GM21737 (cell line): Measurements from ENCODE around the gene ANKS3.
A peak's percentile ranks its signal among the peaks of the same experiment; 100 is the strongest.
"Not testable (repeated sequence)": the region's sequence is repeated elsewhere in the genome, so short reads cannot be mapped to it uniquely, and the experiment has no call there.

Source experiments
- ATAC-seq: cut with Tn5 transposase; IDR thresholded peaks from one replicate; pipeline ENCODE4 v1.9.1; 2021; ENCODE audit warnings: mild to moderate bottlenecking, moderate library complexity; ENCODE audit not compliant: unreplicated experiment

ANKS3 gene

DNA sequence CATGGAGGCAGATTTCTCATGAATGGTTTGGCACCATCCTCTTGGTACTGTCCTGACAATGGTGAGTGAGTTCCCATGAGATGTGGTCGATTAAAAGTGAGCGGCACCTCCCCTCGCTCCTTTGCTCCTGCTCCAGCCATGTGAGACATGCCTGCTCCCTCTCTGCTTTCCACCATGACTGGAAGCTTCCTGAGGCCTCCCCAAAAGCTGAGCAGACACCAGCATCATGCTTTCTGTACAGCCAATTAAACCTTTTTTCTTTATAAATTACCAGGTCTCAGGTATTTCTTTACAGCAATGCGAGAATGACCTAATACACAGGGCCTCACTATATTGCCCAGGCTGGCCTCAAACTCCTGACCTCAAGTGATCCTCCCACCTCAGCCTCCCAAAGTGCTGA is 20.8 kb upstream of the ANKS3 start:
- no peak for ATAC-seq

DNA sequence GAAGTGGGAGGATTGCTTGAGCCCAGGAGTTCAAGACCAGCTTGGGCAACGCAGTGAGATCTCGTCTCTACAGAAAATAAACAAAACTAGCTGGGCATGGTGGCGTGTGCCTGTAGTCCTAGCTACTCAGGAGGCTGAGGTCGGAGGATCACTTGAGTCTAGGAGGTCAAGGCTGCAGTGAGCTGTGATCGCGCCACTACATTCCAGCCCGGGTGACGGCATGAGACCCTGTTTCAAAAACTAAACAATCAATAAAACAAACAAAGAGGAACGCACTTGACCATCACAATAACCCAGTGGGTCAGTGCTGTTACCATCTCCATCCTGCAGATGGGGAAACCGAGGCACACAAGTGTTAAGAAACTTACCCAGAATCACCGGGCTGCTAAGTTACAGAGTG is 19.2 kb upstream of the ANKS3 start:
- ATAC-seq, result no peak

- no peak for ATAC-seq
These were observed 18.5 kb upstream of the ANKS3 start for GRCh38 chr16:4752351-4753100.

- no peak for ATAC-seq
These were observed 16.8 kb upstream of the ANKS3 start for GRCh38 chr16:4750896-4751295.

GRCh38 chr16:4749700-4750257 is 15.7 kb upstream of the ANKS3 start:
- no peak for ATAC-seq

DNA sequence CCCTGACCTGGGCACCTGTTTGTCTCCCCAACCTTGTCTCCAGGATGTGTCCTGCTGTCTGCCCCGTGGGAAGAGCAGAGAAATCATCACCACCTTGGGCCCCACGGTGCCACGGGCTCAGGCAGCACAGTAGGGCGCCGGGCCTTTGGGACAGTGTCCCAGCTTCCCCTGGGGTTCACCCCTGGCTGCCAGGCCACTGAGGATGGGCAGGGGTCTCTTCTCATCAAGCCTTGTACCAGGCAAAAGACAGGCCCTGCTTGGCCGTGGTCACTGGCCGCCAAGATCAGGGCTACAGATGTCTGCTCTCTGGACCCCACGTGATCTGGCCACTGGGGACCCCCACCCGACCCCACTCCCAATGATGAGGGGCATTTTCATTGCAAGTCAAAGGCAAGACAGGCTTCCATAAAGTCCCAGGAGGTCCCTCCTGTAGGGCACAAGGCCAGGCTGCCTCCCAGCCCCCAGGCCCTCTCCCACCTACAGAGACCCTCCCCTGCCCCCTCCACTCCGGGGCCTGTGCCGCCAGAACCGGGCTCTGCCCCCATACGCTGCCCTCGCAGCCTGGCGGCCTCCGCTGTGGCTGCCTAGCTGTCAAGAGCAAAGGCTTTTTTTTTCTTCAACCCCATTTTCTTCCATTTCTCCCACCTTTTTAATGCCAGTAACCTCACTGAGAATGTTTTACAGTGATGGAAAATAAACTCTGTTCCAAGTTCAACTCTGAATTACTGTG is 14.8 kb upstream of the ANKS3 start:
- no peak for ATAC-seq

GRCh38 chr16:4747906-4748681 is 14.0 kb upstream of the ANKS3 start:
- no peak for ATAC-seq

GRCh38 chr16:4746991-4747574 is 13.0 kb upstream of the ANKS3 start:
- no peak for ATAC-seq

GRCh38 chr16:4746215-4746614 is 12.1 kb upstream of the ANKS3 start:
- no peak for ATAC-seq

- no peak for ATAC-seq
These were observed 11.2 kb upstream of the ANKS3 start for GRCh38 chr16:4745274-4745569.

GRCh38 chr16:4744555-4745273 is 10.6 kb upstream of the ANKS3 start:
- no peak for ATAC-seq

DNA sequence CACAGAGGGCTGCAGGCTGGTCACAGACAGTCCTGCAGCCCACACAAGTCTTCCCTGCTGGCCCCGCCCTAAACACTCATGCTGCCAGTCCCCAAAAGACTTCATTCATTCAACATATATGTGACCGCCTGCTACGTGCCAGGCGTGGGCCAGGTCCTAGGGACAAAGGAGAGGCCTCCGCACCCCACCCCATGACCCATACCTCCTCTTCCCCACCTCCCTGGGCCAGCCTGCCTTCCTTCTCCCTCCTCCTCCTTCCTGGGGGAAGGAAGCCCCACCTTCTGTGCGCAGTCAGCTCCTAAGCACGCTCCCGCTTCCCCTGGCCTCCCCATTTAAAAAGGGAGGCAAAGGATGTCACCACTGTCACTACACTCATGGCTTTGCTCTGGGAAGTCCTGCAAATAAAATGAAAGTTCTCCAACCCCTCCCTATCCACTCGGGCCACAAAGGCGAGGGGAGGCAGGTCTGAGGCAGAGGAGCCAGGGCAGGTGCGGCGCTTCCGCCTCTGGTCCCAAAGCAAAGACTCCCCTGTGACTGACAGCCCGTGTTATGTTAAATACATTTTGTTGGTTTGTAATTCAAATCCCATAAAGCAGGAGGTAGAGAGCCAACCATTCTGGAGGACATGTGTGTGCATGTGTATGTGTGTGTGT is 9.3 kb upstream of the ANKS3 start:
- ATAC-seq, result no peak

- ATAC-seq, result not testable (repeated sequence)
These were observed 4.3 kb upstream of the ANKS3 start for GRCh38 chr16:4738370-4738769.

DNA sequence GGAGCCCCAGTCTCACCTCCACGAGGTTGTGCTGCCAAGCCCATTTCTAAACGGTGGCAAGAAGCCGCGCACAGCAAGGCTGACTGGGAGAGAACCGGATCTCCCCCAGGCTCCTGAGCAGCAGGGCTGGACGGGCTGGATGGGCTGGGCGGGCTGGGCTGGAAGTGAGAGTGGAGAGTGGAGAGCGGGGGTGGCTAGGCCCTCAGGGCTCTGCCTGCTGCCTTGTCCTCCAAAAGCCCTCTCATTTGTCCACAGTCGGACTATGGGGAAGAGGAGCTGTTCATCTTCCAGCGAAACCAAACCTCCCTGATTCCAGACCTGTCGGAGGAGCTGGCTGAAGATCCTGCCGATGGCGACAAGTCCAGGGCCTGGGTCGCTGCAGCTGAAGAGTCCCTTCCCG is 3.5 kb upstream of the ANKS3 start:
- no peak for ATAC-seq

GRCh38 chr16:4736546-4736945 is 2.5 kb upstream of the ANKS3 start:
- ATAC-seq, result no peak

DNA sequence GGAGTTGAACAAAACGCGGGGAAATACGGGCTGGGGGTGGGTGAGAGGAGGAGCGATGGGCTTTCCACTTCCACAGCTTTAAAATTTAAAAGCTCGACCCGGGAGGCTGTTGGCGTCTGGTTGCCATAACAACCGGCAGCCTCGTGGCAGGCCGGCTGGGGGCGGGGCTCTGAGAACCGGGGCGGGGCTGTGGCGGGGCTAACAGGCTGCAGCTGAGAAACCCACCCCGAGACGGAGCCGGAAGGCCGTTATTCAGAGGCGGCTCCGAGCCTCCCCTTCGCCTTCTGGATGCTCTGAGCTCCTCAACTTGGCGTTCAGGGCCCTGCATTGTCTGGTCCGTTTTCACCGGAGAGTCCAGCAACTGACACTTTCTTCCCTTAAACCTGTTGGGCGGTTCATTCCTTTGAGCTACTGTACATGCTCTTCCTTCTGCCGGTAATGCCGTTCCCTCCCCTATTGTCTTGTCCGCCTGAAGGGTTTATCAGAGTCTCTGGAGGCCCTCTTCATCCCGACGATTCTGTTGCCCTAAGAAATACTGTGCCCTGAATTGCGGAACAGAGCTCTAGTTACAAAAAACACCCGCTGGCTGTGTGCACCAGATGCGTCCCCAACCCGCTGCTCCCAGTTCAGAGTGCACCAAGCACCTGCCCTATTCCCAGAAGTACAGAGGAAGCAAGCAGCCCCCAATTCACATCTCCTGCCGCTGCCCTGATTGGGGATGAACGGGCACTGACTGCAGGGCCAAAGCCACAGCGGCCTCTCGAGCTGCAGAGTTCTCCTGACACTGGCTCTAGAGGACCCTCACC is 862 bp upstream of the ANKS3 start:
- ATAC-seq, result peak; percentile 57

DNA sequence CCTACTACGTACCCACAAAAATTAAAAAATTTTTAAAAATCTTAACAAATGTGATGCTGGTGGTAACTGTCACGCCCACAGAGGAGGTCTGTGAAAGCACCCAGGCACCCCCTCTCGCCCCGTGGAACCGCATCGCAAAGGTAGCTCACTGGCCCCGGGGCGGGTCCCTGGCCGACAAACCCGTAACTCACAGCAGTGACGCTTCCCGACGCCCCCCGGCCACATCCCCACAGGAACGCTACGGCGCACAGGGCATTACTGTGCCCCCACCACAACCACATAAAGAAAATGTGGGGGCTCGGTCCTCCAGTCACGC is 366 bp downstream of the ANKS3 start:
- peak; percentile 4 for ATAC-seq

DNA sequence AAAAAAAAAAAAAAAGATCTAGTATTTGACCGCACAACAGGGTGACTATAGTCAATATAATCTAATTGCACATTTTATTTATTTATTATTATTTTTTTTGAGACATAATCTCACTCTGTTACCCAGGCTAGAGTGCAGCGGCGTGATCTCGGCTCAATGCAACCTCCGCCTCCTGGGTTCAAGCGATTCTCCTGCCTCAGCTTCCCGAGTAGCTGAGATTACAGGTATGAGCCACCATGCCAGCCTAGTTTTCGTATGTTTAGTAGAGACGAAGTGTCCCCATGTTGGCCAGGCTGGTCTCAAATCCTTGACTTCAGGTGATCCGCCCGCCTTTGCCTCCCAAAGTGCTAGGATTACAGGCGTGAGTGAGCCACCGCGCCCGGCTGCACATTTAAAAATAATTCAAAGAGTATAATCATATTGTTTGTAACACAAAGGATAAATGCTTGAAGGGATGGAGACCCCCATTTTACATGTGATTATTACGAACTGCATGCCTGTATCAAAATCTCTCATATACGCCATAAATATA is 794 bp downstream of the ANKS3 start:
- no peak for ATAC-seq

DNA sequence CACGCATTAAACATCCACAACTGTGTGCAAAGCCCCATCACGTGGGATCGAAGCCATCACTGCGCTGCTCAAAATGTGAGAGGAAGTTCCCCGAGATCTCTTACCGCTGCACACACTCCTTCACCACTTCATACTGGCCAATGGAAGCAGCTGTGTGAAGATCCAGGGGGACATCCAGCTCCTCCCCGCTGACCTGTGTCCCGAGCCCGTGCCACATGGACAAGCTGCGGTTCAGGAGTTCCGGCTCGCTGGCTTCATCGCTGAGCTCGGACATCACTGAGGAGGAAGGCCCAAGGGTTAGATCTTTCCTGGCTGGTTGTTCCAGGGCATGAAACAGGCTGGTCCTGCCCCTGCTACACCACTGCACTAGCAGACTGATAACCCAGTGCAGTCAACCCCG is 4.2 kb downstream of the ANKS3 start:
- no peak for ATAC-seq
